ENCODE measurements around the gene SNX21.
"Not testable (repeated sequence)": the region's sequence is repeated elsewhere in the genome, so short reads cannot be mapped to it uniquely, and the experiment has no call there.

SNX21 gene

DNA sequence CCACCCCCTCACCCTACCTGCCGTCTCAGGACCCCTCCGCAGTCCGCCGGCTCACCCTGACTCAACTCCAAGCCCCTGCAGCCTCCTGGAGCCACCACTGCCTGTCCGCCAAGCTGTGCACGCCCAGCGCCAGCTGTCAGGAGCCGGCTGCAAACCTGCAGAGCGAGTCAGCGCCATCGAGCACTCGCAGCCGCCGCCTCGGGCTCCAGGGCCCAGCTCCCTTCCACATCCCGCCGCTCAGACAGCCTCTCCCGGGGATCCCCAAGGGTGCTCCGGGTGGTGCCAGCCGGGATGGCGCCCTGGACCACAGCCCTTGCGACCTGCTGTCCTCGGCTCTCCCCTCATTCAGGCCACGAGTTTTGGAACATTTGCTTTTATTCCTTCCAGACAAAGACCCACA is 10.7 kb upstream of the SNX21 start:
- DNase-seq (ENCODE audit: low spot score), result no peak

GRCh38 chr20:45823949-45824835 is 9.4 kb upstream of the SNX21 start:
- no peak for DNase-seq (ENCODE audit: low spot score)

- DNase-seq (ENCODE audit: low spot score), result no peak
Observed at GRCh38 chr20:45826381-45827019, 7.1 kb upstream of the SNX21 start.

- DNase-seq (ENCODE audit: low spot score), result no peak
Observed at GRCh38 chr20:45827030-45827652, 6.5 kb upstream of the SNX21 start, which contains the start of gene TNNC2. TNNC2 (minus strand) TSS chr20:45827312; CDS start chr20:45827248, 64 bp downstream.

DNA sequence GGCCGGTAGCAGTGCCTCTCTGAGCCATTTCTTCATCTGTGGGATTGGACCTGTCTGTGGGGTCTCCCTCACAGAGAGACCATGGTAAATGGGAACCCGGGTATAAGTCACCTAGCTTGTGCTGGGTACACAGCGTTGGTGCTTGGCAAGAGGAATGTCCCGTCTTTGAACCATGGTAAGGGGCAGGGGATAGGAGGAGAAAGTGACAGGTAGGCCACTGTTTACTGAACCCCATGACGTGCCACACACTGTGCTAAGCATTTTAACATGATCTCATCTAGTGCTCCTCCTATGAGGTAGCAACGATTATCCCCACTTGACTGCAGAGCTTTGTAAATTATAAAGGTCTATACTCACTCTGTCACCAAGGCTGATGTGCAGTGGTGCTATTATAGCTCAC is 5.9 kb upstream of the SNX21 start:
- no peak for DNase-seq (ENCODE audit: low spot score)

- DNase-seq (ENCODE audit: low spot score), result no peak
Observed at GRCh38 chr20:45828589-45828988, 5.0 kb upstream of the SNX21 start.

DNA sequence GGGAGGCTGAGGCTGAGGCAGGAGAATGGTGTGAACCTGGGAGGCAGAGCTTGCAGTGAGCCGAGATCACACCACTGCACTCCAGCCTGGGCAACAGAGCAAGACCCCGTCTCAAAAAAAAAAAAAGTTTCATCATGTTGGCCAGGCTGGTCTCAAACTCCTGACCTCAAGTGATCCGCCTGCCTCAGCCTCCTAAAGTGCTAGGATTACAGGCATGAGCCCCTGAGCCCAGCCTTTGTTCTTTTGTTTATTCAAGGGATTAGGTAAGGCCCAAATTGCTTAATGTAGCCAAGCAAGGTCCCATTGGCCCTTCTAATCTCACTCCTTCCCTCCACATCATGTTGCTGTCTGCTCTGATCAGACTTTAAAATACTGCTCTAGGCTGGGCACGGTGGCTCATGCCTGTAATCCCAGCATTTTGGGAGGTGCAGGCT is 3.9 kb upstream of the SNX21 start:
- not testable (repeated sequence) for DNase-seq (ENCODE audit: low spot score)

DNA sequence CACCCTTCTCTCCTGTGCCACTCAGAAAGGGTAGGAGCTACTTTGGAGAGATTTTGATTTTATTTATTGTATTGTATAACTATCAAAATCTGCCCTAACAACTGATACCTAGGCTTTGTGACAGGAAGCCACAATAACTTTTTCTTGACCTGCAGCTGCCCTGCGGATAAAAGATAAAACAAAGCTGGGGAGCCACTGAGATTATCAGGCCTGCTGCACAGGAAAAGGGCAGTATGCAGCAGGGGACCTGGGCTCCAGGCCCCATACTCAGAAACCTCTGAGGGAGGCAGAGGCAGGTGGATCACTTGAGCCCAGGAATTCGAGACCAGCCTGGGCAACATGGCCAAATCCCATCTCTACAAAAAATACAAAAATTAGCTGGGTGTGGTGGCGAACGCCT is 980 bp upstream of the SNX21 start:
- DNase-seq (ENCODE audit: low spot score), result no peak

DNA sequence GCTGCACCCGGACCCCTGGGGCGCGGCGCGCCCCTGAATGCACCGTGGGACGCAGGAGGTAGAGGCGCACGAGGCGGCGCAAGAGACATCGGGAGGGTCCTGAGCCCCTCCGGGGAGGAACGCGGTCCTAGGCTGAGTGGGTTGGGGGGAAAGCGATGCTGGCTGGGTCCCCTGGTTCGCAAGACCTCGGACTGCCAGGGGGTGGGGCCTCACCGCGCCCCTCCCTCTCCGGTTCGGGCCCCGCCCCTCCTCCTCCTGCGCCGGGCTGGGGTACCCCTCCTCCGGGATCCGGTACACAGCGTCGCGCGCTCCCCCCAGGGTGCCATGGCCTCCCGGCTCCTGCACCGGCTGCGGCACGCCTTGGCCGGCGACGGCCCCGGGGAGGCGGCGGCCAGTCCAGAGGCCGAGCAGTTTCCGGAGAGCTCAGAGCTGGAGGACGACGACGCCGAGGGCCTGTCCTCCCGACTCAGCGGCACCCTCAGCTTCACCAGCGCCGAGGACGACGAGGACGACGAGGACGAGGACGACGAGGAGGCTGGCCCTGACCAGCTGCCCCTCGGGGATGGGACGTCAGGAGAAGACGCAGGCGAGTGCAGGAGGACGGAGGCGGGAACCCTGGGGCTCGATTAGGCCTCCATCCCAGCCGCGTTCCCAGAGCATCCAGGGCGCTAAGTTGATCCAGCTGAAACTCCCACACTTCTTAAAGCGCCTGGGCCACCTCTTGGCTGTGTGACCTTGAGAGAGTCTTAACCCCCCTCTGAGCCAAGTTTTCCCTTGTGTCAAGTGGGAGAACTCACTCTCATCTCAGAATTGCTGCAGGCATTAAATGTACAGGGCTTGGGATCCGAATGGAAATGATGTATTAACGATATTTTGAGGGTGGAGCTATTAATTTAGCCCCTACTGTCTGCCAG is 541 bp downstream of the SNX21 start:
- DNase-seq (ENCODE audit: low spot score), result peak; percentile 72

- DNase-seq (ENCODE audit: low spot score), result no peak
Observed at GRCh38 chr20:45834797-45835161, 1.2 kb downstream of the SNX21 start.

DNA sequence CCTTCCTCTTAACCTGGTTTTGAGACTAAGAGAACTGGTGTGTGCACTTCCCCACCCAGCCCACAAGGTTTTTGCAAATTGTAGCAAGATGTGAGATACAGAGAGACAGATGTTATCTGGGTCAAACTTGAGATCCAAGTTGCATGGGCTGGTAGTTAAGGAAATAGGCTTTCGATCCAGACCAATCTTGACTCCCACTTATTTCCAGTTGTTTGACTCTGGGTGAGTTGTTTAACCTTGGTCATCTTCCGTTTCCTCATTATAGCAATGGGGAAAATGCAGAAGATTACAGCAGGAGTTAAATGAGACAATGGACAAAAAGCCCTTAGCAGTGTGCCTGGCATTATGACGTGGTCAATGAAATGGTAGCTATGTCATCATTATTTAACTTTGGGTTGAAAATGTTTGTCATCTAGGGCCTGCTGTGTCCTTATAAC is 1.7 kb downstream of the SNX21 start:
- no peak for DNase-seq (ENCODE audit: low spot score)

- DNase-seq (ENCODE audit: low spot score), result no peak
Observed at GRCh38 chr20:45835825-45836224, 2.2 kb downstream of the SNX21 start.

DNA sequence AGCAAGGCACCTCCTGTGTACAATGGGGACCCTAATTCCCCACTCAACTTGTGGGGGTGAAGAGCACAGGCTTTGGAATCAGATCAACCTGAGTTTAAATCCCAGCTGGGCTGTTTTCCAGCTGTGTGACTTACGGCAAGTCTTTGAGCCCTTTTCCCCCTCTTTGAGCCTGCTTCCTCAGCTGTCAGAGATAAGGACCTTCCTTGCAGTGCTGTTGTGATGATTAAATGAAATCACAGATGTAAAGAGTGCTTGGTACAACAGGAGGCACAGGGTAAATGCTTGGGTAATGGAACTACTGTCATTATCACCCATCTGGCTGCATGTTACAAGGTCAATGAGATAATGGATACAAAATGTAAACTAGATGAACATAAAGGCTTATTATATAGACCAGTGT is 3.2 kb downstream of the SNX21 start:
- DNase-seq (ENCODE audit: low spot score), result no peak

- DNase-seq (ENCODE audit: low spot score), result no peak
Observed at GRCh38 chr20:45840700-45841198, 7.2 kb downstream of the SNX21 start.

DNA sequence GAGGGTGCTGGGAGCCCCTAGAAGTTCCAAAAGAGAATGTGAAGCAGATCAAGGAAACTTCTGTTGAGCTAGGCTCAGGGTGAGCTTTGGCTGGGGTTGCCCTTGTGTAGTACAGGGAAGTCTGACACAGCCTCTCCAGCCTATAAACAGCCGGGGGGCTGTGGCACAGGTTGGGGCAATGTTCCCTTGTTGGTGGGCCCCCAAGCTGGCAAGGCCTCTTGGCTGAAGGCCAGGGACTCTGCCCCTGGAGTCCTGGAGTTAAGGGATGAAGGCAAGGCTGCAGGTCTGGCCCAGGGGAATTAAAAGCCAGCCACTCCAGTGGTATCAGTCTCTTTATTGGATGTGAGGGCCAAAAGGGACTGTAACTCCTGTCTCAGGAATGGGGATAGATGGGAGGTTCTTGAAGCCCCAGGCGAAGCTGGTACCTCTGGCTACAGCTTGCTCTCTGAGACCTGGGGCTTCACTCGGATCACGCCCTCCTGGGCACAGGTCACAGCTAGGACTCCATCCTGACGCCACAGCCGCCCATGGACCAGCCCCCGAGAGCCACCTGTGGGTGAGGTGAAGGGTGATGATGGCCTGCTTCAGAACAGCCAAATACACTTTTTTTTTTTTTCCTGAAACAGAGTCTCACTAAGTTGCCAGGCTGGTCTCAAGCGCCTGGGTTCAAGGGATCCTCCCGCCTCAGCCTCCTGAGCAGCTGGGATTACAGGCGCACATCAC is 8.0 kb downstream of the SNX21 start:
- no peak for DNase-seq (ENCODE audit: low spot score)

DNA sequence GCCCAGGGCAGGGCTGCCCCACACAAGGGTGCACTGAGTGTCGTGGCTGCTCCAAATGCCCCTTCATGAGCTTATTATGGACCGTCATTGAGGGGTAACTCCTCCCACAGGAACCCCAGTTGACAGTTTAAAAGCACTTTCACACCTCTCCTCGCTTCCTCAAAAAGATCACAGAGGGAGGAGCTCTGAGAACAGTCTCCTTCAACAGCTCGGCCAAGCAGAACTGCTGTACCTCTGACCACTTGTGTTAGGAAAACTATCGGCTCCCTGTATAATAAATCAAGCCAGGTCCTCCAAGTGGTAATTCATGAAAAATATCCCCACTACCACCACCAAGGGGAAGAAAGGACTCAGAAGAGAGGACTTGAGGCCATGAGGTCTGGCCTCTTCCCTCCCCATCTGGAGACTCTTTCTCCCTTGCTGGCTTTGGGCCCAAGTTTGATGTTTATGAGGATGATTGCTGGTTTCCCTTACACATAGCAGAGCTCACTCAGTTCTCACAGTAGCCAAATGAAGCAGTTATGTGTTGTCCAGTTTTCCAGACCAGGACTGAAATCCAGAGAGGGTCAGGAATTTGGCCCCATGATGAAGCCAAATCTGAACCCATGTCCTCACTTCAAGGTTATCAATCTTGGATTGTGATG is 8.7 kb downstream of the SNX21 start:
- DNase-seq (ENCODE audit: low spot score), result no peak

- DNase-seq (ENCODE audit: low spot score), result no peak
Observed at GRCh38 chr20:45843506-45843905, 9.9 kb downstream of the SNX21 start.

DNA sequence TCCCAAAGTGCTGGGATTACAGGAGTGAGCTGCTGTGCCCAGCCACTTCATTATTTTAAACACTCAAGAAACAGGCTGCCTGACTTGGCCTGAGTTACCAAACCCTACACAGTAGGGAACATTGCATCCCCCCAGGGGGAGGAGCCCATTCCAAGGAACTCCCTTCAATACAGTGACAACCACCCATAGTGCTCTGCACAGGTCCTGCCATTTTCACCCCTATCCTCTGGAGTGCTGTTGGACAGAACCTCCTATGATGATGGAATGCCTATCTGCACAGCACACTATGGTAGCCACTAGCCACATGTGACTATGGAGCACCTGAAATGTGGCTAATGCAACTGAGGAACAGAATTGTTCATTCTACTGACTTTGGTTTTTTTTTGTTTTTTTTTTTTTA is 11.9 kb downstream of the SNX21 start:
- no peak for DNase-seq (ENCODE audit: low spot score)

DNA sequence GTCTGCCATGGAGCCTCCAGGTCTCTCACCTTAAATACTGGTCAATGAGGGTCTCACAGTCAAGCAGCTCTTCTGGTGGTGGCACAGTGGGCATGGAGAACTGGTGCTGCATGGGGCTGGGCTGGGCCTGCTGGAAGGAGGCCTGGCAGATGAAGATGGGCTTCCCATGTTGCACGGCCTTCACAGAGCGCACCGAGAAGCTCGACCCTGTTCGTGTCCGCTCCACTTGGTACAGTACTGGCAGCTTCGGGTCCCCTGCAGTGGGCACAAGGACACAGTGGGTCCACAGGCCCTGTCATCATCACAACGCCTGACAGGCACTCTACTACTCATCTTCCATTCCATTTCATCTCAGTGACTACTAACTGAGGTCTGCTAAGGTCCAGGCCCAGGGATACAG is 14.8 kb downstream of the SNX21 start:
- no peak for DNase-seq (ENCODE audit: low spot score)

- DNase-seq (ENCODE audit: low spot score), result no peak
Observed at GRCh38 chr20:45848969-45849582, 15.5 kb downstream of the SNX21 start.
